ENCODE results near the gene AMD1. TPM values are rescaled to one million over a fixed set of nuclear protein-coding genes. Genes with fewer than 3 reads are reported as not detected.

AMD1 gene
- total and polyA plus RNA-seq, 3 experiments from 2014 or later = 52.0 to 96.3 (median 95.8) TPM

- Mint-ChIP-seq H3K4me1 (peaks cover 37 to 45% (median 41%) of the 10 kb centered on the region in 3 donors), H3K27me3 (peaks cover 0 to 2% of the 10 kb centered on the region in 2 donors), H3K9me3 (no peaks in the 10 kb centered on the region), H3K4me3 (peak overlapping the region in 6 of 7 donors; percentile 98 to 99 (median 98)), H3K36me3 (peaks cover 0 to 20% (median 0%) of the 10 kb centered on the region in 3 donors), H3K27ac (peak overlapping the region; percentile 87 to 99 (median 99))
- peaks cover 39% of the 10 kb centered on the region for H3K4me1 ChIP-seq (ENCODE audit: insufficient read depth, low read length)
- no peaks in the 10 kb centered on the region for H3K9me3 ChIP-seq (ENCODE audit: low read length)
- H3K27me3 ChIP-seq (ENCODE audit: insufficient read depth, low read length, poor library complexity, severe bottlenecking) = no peaks in the 10 kb centered on the region
- peak in 4 of 5 donors; percentile 20 to 74 (median 55) for DNase-seq
- peak overlapping the region; percentile 95 for H3K4me3 ChIP-seq (ENCODE audit: low read length)
- ChIA-PET POLR2A (interaction anchor here (0.5 to 4.8 kb wide), 25 partner anchors 9 to 1428 kb away, joined by 3 to 239 read pairs (median 4); partner anchors contain the start of genes CDK19, GTF3C6, REV3L and RPF2), CTCF (interaction anchor here (0.9 to 7.6 kb wide), 10 partner anchors 10 to 384 kb away, joined by 3 to 58 read pairs (median 5); partner anchors contain the start of genes CDK19 and RPF2)
- H3K36me3 ChIP-seq (ENCODE audit: insufficient read depth, low read length) = no peaks in the 10 kb centered on the region
- peak overlapping the region; percentile 99 for H3K27ac ChIP-seq (ENCODE audit: low read depth, low read length)
Observed at GRCh38 chr6:110874880-110875547, 429 bp downstream of the AMD1 start.

GRCh38 chr6:110875548-110876169 lies 1.1 kb downstream of the AMD1 start:
- Mint-ChIP-seq H3K36me3 (peaks cover 0 to 20% (median 0%) of the 10 kb centered on the region in 3 donors), H3K27ac (peak overlapping the region; percentile 87 to 97 (median 94)), H3K27me3 (peaks cover 0 to 2% of the 10 kb centered on the region in 2 donors), H3K4me3 (peak overlapping the region in 6 of 7 donors; percentile 89 to 99 (median 98)), H3K9me3 (no peaks in the 10 kb centered on the region), H3K4me1 (peaks cover 44 to 52% (median 47%) of the 10 kb centered on the region in 3 donors)
- peak; percentile 64 to 86 (median 76) for DNase-seq
- ChIA-PET CTCF (interaction anchor here (1.3 to 7.6 kb wide), 4 partner anchors 62 to 383 kb away, joined by 3 to 58 read pairs (median 22); partner anchors contain the start of genes CDK19 and GTF3C6), POLR2A (interaction anchor here (0.6 to 4.8 kb wide), 16 partner anchors 9 to 886 kb away, joined by 3 to 239 read pairs (median 7); partner anchors contain the start of genes CDK19, GTF3C6, RPF2 and WASF1)
- Histone ChIP-seq H3K27ac (ENCODE audit: low read depth, low read length) (peak overlapping the region; percentile 99), H3K27me3 (ENCODE audit: insufficient read depth, low read length, poor library complexity, severe bottlenecking) (no peaks in the 10 kb centered on the region), H3K36me3 (ENCODE audit: insufficient read depth, low read length) (no peaks in the 10 kb centered on the region), H3K9me3 (ENCODE audit: low read length) (no peaks in the 10 kb centered on the region), H3K4me1 (ENCODE audit: insufficient read depth, low read length) (peaks cover 46% of the 10 kb centered on the region), H3K4me3 (ENCODE audit: low read length) (peak overlapping the region; percentile 95)

- Mint-ChIP-seq H3K9me3 (no peaks in the 10 kb centered on the region), H3K4me1 (peaks cover 50 to 57% (median 53%) of the 10 kb centered on the region in 3 donors), H3K4me3 (peak overlapping the region in 6 of 7 donors; percentile 89 to 99 (median 98)), H3K27me3 (peaks cover 0 to 2% of the 10 kb centered on the region in 2 donors), H3K36me3 (peaks cover 0 to 23% (median 0%) of the 10 kb centered on the region in 3 donors), H3K27ac (peak overlapping the region; percentile 87 to 97 (median 94))
- Histone ChIP-seq H3K27me3 (ENCODE audit: insufficient read depth, low read length, poor library complexity, severe bottlenecking) (no peaks in the 10 kb centered on the region), H3K4me3 (ENCODE audit: low read length) (peak overlapping the region; percentile 95), H3K4me1 (ENCODE audit: insufficient read depth, low read length) (peaks cover 52% of the 10 kb centered on the region), H3K27ac (ENCODE audit: low read depth, low read length) (peak overlapping the region; percentile 99), H3K9me3 (ENCODE audit: low read length) (no peaks in the 10 kb centered on the region), H3K36me3 (ENCODE audit: insufficient read depth, low read length) (no peaks in the 10 kb centered on the region)
- CTCF ChIA-PET = interaction anchor here (0.8 to 7.6 kb wide), 4 partner anchors 62 to 194 kb away, joined by 3 to 58 read pairs (median 22); partner anchors contain the start of genes CDK19 and GTF3C6
- DNase-seq = peak; percentile 52 to 76 (median 60)
- POLR2A ChIA-PET = interaction anchor here (0.6 to 4.8 kb wide), 11 partner anchors 10 to 383 kb away, joined by 3 to 239 read pairs (median 5); partner anchors contain the start of genes CDK19, GTF3C6 and RPF2
Observed at GRCh38 chr6:110876170-110876773, 1.7 kb downstream of the AMD1 start.

- Mint-ChIP-seq H3K4me3 (peak overlapping the region in 6 of 7 donors; percentile 89 to 99 (median 98)), H3K4me1 (peaks cover 55 to 64% (median 61%) of the 10 kb centered on the region in 3 donors), H3K36me3 (peaks cover 0 to 23% (median 0%) of the 10 kb centered on the region in 3 donors), H3K27ac (peak overlapping the region; percentile 87 to 97 (median 94)), H3K9me3 (no peaks in the 10 kb centered on the region), H3K27me3 (peaks cover 0 to 2% of the 10 kb centered on the region in 2 donors)
- H3K4me1 ChIP-seq (ENCODE audit: insufficient read depth, low read length) = peaks cover 59% of the 10 kb centered on the region
- CTCF ChIA-PET = interaction anchor here (0.8 to 7.6 kb wide), 7 partner anchors 10 to 194 kb away, joined by 3 to 58 read pairs (median 7); partner anchors contain the start of genes CDK19 and GTF3C6
- H3K4me3 ChIP-seq (ENCODE audit: low read length) = peak overlapping the region; percentile 95
- POLR2A ChIA-PET = interaction anchor here (0.6 to 4.8 kb wide), 9 partner anchors 9 to 189 kb away, joined by 3 to 239 read pairs (median 5); partner anchors contain the start of genes CDK19, GTF3C6 and RPF2
- peak overlapping the region; percentile 99 for H3K27ac ChIP-seq (ENCODE audit: low read depth, low read length)
- no peaks in the 10 kb centered on the region for H3K9me3 ChIP-seq (ENCODE audit: low read length)
- no peaks in the 10 kb centered on the region for H3K36me3 ChIP-seq (ENCODE audit: insufficient read depth, low read length)
- no peak for DNase-seq
- no peaks in the 10 kb centered on the region for H3K27me3 ChIP-seq (ENCODE audit: insufficient read depth, low read length, poor library complexity, severe bottlenecking)
Observed at GRCh38 chr6:110876806-110877564, 2.4 kb downstream of the AMD1 start.

- H3K4me1 Mint-ChIP-seq = peaks cover 60 to 70% (median 66%) of the 10 kb centered on the region in 3 donors
- Histone ChIP-seq H3K4me1 (ENCODE audit: insufficient read depth, low read length) (peaks cover 65% of the 10 kb centered on the region), H3K9me3 (ENCODE audit: low read length) (no peaks in the 10 kb centered on the region), H3K36me3 (ENCODE audit: insufficient read depth, low read length) (no peaks in the 10 kb centered on the region), H3K27ac (ENCODE audit: low read depth, low read length) (peak overlapping the region; percentile 5), H3K27me3 (ENCODE audit: insufficient read depth, low read length, poor library complexity, severe bottlenecking) (no peaks in the 10 kb centered on the region), H3K4me3 (ENCODE audit: low read length) (peak overlapping the region; percentile 95)
- DNase-seq = no peak
- peaks cover 0 to 2% of the 10 kb centered on the region in 2 donors for H3K27me3 Mint-ChIP-seq
- CTCF ChIA-PET = interaction anchor here (0.8 to 7.6 kb wide), 6 partner anchors 9 to 195 kb away, joined by 3 to 58 read pairs (median 8); partner anchors contain the start of genes CDK19 and GTF3C6
- H3K4me3 Mint-ChIP-seq = peak overlapping the region in 6 of 7 donors; percentile 89 to 99 (median 98)
- no peaks in the 10 kb centered on the region for H3K9me3 Mint-ChIP-seq
- peaks cover 0 to 23% (median 0%) of the 10 kb centered on the region in 3 donors for H3K36me3 Mint-ChIP-seq
- POLR2A ChIA-PET = interaction anchor here (4.8 kb wide), 1 partner anchor 62 kb away, joined by 239 read pairs; the partner anchor contains the start of gene CDK19
- peak overlapping the region; percentile 66 to 96 (median 94) for H3K27ac Mint-ChIP-seq
Observed at GRCh38 chr6:110877569-110877968, 3.0 kb downstream of the AMD1 start.

GRCh38 chr6:110878751-110879522 lies 4.4 kb downstream of the AMD1 start:
- Histone ChIP-seq H3K4me3 (ENCODE audit: low read length) (peak overlapping the region; percentile 1), H3K27ac (ENCODE audit: low read depth, low read length) (no peak overlapping the region)
- H3K27ac Mint-ChIP-seq = peak overlapping the region in 7 of 8 donors; percentile 3 to 93 (median 39)

More at GRCh38 chr6:110878751-110879522, 4.4 kb downstream of the AMD1 start:
- Mint-ChIP-seq H3K36me3 (peaks cover 0 to 24% (median 0%) of the 10 kb centered on the region in 3 donors), H3K27me3 (peaks cover 0 to 2% of the 10 kb centered on the region in 2 donors), H3K4me1 (peaks cover 68 to 80% (median 78%) of the 10 kb centered on the region in 3 donors), H3K4me3 (peak overlapping the region; percentile 48 to 99 (median 68)), H3K9me3 (no peaks in the 10 kb centered on the region)
- Histone ChIP-seq H3K9me3 (ENCODE audit: low read length) (no peaks in the 10 kb centered on the region), H3K36me3 (ENCODE audit: insufficient read depth, low read length) (no peaks in the 10 kb centered on the region), H3K4me1 (ENCODE audit: insufficient read depth, low read length) (peaks cover 68% of the 10 kb centered on the region), H3K27me3 (ENCODE audit: insufficient read depth, low read length, poor library complexity, severe bottlenecking) (no peaks in the 10 kb centered on the region)
- DNase-seq = peak; percentile 7 to 61 (median 34)
- POLR2A ChIA-PET = interaction anchor here (0.5 to 2.1 kb wide), 6 partner anchors 8 to 197 kb away, joined by 4 to 15 read pairs (median 5); partner anchors contain the start of gene CDK19
- CTCF ChIA-PET = interaction anchor here (0.7 to 7.6 kb wide), 17 partner anchors 8 to 352 kb away, joined by 3 to 58 read pairs (median 4); partner anchors contain the start of genes CDK19 and GTF3C6

Measured in CD8-positive, alpha-beta memory T cell (primary cell).